Measurements from ENCODE around the gene HCRTR1.
A peak's percentile ranks its signal among the peaks of the same experiment; 100 is the strongest.

HCRTR1 gene

GRCh38 chr1:31587720-31588423 lies 29.6 kb upstream of the HCRTR1 start:
- Histone ChIP-seq H3K36me3 (ENCODE audit: control insufficient read depth, insufficient read depth, low read length) (no peaks in the 10 kb centered on the region), H3K79me2 (no peaks in the 10 kb centered on the region), H3K4me1 (no peaks in the 10 kb centered on the region), H3K27me3 (ENCODE audit: control insufficient read depth, insufficient read depth, low read length) (no peaks in the 10 kb centered on the region), H3K9me3 (ENCODE audit: control insufficient read depth, low read length) (no peaks in the 10 kb centered on the region), H3K27ac (peak overlapping the region; percentile 61), H3K4me3 (ENCODE audit: low read depth, low read length) (no peak overlapping the region), H3K9ac (no peak overlapping the region), H2AFZ (no peak overlapping the region), H3K4me2 (ENCODE audit: low read length) (no peak overlapping the region)
- peak; percentile 28 for TF ChIP-seq CTCF (IDR thresholded peaks at IDR 0.05)

GRCh38 chr1:31588751-31589515 lies 28.6 kb upstream of the HCRTR1 start:
- no peak for TF ChIP-seq CTCF (IDR thresholded peaks at IDR 0.05)
- H3K9ac ChIP-seq, result no peak overlapping the region
- no peaks in the 10 kb centered on the region for H3K79me2 ChIP-seq
- no peak overlapping the region for H3K4me2 ChIP-seq (ENCODE audit: low read length)
- no peak overlapping the region for H3K4me3 ChIP-seq (ENCODE audit: low read depth, low read length)
- H3K36me3 ChIP-seq (ENCODE audit: control insufficient read depth, insufficient read depth, low read length), result no peaks in the 10 kb centered on the region
- peak overlapping the region; percentile 61 for H3K27ac ChIP-seq
- H3K27me3 ChIP-seq (ENCODE audit: control insufficient read depth, insufficient read depth, low read length), result no peaks in the 10 kb centered on the region
- H3K9me3 ChIP-seq (ENCODE audit: control insufficient read depth, low read length), result no peaks in the 10 kb centered on the region
- no peak overlapping the region for H2AFZ ChIP-seq
- H3K4me1 ChIP-seq, result no peaks in the 10 kb centered on the region

GRCh38 chr1:31591425-31592093 lies 25.9 kb upstream of the HCRTR1 start:
- no peak overlapping the region for H3K4me3 ChIP-seq (ENCODE audit: low read depth, low read length)
- no peaks in the 10 kb centered on the region for H3K27me3 ChIP-seq (ENCODE audit: control insufficient read depth, insufficient read depth, low read length)
- no peak overlapping the region for H3K27ac ChIP-seq
- no peaks in the 10 kb centered on the region for H3K36me3 ChIP-seq (ENCODE audit: control insufficient read depth, insufficient read depth, low read length)
- no peaks in the 10 kb centered on the region for H3K4me1 ChIP-seq
- H3K9ac ChIP-seq, result no peak overlapping the region
- no peak for TF ChIP-seq CTCF (IDR thresholded peaks at IDR 0.05)
- H3K4me2 ChIP-seq (ENCODE audit: low read length), result peak overlapping the region; percentile 19
- H3K9me3 ChIP-seq (ENCODE audit: control insufficient read depth, low read length), result no peaks in the 10 kb centered on the region
- H3K79me2 ChIP-seq, result no peaks in the 10 kb centered on the region
- no peak overlapping the region for H2AFZ ChIP-seq

- Histone ChIP-seq H3K36me3 (ENCODE audit: control insufficient read depth, insufficient read depth, low read length) (no peaks in the 10 kb centered on the region), H3K4me2 (ENCODE audit: low read length) (peak overlapping the region; percentile 19), H3K27me3 (ENCODE audit: control insufficient read depth, insufficient read depth, low read length) (no peaks in the 10 kb centered on the region), H3K79me2 (no peaks in the 10 kb centered on the region), H3K9ac (no peak overlapping the region), H3K27ac (no peak overlapping the region), H3K4me3 (ENCODE audit: low read depth, low read length) (no peak overlapping the region), H2AFZ (no peak overlapping the region), H3K9me3 (ENCODE audit: control insufficient read depth, low read length) (no peaks in the 10 kb centered on the region), H3K4me1 (no peaks in the 10 kb centered on the region)
- TF ChIP-seq CTCF (IDR thresholded peaks at IDR 0.05), result no peak
Measured at GRCh38 chr1:31592132-31592531, 25.4 kb upstream of the HCRTR1 start.

Measured in parathyroid adenoma (tissue), 2 donors.